ENCODE measurements around the gene TMEM175. TPM values are rescaled to one million over a fixed set of nuclear protein-coding genes. Genes with fewer than 3 reads are reported as not detected.
"Not testable (repeated sequence)": the region's sequence is repeated elsewhere in the genome, so short reads cannot be mapped to it uniquely, and the experiment has no call there.

Gene TMEM175
- total RNA-seq, 2 donors from 2014 or later = 15.3 to 16.4 TPM

DNA sequence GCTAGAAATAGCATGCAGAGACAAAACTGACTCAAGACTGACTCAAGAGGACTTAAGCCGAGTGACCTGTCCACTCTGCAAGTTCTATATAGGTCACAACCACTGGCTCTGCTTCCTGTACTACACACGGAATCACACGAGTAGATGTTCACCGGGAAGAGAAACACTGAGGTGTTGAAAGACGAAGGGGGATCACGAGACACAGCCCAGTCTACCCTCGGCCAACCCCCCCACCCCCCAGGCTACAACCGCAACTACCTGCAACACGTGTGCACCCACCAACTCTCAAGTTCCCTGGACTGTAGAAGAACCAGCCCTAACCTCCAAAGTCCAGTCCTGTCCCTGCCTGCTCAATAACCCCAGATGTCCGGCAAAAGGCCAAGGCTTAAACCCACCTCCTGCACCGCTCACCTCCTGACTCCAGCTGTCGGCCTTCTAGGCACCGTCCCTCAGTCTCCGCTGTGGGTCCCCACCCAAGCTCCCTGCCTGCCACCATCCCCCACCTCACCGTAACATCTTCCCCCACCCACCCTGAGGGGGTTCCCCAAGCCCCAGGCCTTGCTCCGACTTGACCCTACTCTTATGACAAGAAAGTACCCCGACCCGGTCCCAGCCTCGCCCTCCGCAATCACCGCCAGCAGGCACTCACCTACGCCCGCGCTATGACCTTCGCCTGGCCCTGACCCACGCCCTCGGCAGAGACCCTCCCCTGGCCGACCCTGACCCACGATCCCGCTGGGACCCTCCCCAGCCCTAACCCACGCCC lies 883 bp upstream of the TMEM175 start:
- peak; percentile 83 for DNase-seq (ENCODE audit: low spot score)
- intact Hi-C loops (cut with DNase I) = no loop called here

DNA sequence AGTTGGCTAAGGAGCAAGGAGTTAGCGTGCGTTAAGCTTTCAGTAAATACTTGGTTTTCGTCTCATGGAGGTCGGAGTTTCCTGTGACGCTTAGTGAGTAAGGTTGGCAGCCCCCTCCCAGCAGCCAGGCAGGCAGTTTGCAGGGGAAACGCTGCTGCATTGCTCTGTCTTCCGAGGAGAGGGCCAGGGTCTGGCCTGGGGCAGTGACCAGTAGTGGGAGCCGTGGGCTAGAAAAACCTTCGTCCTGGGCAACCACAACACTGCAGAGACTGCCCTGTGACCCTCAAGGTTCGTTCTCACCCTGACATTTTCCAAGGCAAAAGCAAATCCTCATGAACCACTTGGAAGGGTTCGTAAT lies 432 bp downstream of the TMEM175 start:
- intact Hi-C loops (cut with DNase I) = loop anchor here in 1 of 2 donors (1.0 kb wide), 1 partner anchor 26 kb away; no protein-coding TSS in a partner anchor

DNA sequence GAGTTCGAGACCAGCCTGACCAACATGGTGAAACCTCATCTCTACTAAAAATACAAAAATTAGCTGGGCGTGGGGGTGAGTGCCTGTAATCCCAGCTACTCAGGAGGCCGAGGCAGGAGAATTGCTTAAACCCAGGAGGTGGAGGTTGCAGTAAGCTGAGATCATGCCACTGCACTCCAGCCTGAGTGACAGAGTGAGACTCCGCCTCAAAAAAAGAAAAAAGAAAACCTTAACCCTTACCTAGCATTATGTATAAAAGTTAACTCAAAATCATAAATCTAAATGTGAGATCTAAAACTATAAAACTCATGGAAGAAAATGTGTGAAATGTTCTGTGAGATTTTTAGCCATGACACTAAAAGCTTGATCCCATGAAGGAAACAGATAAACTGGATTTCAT lies 7.2 kb downstream of the TMEM175 start:
- DNase-seq (ENCODE audit: low spot score); intact Hi-C loops (cut with DNase I): not testable (repeated sequence)

More for the DNA sequence above, 432 bp downstream of the TMEM175 start:
- peak; percentile 75 for DNase-seq (ENCODE audit: low spot score)

DNA sequence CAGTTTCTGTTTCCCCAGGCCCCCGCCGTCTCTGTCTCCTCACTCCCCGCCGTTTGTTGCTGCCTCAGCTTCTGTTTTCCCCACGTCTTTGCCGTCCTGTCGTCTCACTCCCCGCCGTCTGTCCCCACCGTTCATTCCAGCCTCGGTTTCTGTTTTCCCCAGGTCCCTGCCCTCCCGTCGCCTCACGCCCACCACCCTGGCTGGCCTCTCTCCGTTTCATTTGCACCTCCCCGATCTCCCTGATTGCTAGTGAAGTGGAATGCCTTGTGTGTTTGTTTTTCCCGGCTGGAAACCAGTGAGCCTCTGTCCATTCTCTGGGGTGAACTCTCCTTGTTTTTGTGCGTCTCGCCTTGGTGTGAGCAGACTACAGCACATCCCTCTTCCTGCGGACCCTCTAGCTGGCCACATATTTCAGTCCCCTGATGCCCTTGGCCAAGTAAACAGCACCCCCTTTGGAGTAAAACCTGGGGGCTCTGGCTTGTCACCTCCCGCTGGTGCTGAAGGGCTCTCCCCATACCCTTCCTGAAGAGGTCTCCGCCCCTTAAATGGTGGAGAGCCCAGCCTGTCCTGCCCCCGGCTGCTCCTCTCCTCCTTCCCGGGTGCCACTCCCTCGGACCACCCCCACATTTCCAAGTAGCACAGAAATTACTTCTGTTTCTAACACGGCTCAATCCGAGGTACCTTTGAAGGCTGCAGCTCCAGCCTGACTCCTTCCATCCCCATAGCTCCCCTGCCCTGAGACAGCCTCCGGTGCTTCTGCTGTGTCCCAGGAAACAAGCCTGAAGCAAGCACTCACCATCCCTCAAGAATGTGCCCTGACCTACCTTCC lies 13.2 kb downstream of the TMEM175 start:
- peak; percentile 57 for DNase-seq (ENCODE audit: low spot score)
- intact Hi-C loops (cut with DNase I) = no loop called here

DNA sequence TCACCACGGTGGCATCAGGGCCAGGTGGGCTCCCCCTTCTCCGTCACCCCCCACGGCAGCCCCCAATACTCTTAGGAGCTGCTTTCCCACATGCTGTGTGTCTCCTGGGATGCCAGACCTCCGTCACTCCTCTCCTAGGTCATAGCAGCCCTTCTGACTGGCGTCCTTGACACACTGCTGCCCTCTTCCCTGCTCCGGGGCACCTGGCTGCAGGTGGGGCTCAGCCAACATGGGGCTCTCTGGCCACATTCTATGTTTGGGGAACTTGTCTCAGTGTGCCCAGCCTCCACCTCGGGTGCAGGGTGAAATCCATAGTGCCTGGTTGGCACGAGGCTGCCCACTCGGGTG lies 13.8 kb downstream of the TMEM175 start:
- intact Hi-C loops (cut with DNase I) = no loop called here
- peak; percentile 30 for DNase-seq (ENCODE audit: low spot score)

DNA sequence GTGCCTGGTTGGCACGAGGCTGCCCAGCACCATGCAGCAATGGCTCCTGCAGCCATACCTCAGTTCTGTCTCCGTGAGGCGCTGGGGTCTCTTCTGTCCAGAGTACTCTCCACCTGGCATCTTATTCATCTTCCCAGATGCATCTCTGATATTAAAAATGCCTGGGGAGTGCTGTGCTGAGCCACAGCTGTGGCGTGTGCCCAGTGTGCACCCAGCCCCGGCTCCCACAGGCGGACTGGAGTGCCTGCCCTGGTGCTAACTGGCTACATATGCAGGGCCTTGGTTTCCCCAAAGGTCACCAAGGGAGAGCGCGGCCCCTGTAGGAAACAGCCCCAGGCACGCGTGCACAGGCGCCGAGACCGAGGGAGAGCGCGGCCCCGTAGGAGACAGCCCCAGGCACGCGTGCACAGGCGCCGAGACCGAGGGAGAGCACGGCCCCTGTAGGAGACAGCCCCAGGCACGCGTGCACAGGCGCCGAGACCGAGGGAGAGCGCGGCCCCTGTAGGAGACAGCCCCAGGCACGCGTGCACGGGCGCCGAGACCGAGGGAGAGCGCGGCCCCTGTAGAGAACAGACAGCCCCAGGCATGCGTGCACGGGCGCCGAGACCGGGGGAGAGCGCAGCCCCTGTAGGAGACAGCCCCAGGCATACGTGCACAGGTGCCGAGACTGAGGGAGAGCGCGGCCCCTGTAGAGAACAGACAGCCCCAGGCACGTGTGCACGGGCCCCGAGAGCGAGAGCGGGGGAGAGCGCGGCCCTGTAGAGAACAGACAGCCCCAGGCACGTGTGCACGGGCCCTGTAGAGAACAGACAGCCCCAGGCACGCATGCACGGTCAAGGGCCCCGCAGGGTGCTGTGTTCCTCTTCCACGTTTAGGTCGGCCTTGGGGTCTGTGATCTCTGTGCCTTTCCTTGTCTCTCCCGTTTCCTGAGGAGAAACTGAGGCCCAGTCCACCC lies 14.5 kb downstream of the TMEM175 start:
- DNase-seq (ENCODE audit: low spot score) = peak; percentile 55

DNA sequence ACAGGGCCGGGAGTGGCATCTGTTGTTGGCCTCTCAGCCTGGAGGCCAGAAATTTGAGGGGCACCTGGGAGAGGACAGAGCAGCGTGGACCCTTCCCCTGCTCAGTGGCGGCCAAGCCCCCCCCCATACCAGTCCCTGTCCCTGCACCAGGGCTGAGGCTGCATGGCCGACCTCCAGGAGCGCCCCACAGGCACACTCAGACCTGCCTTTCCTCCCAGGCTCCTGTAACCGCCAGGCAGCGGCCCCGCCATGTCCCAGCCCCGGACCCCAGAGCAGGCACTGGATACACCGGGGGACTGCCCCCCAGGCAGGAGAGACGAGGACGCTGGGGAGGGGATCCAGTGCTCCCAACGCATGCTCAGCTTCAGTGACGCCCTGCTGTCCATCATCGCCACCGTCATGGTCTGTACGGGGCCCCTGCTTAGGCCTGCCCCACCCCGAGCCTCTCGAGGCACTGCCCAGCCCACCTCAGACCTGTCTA lies 15.3 kb downstream of the TMEM175 start:
- no peak for DNase-seq (ENCODE audit: low spot score)

More for the DNA sequence above, 14.5 kb downstream of the TMEM175 start:
- intact Hi-C loops (cut with DNase I) = no loop called here

DNA sequence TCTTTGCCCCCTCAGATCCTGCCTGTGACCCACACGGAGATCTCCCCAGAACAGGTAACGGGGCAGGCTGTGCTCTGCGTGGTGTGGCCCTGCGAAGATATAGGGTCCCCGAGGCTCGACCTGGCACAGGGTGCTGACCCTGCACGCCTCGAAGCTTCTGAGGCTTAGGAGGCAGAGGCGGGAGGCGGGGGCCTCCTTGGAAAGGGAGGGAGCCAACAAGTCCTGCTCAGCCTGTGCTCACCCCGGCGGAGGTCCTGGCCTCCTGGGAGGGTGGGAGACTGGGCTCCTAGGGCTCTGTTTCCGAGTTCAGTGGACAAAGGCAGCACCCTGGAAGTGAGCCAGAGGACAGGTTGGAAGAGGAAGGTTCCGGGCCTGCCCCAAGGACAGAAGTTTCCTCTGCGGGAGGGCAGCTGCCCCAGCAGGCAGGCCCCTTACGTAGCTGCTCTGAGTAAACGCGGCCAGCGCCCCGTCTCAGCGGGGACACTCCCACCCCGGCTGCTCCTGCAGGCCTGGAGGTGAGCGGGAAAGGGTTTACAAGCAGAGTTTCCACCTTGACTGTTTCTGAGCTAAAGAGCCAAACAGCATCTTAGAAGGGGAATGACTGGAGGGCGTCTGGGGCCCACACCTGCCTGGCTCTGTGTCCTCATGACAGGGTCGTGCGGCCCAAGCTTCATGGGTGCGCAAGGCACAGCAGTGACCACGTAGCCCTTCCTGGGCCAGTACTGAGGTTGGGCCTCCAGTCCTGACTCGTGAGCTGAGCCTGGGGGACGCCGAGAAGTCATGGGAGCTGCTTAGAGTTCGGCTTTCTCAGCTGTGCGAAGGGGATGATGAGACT lies 16.1 kb downstream of the TMEM175 start:
- intact Hi-C loops (cut with DNase I) = no loop called here
- peak; percentile 58 for DNase-seq (ENCODE audit: low spot score)

More for the DNA sequence above, 15.3 kb downstream of the TMEM175 start:
- intact Hi-C loops (cut with DNase I) = no loop called here

DNA sequence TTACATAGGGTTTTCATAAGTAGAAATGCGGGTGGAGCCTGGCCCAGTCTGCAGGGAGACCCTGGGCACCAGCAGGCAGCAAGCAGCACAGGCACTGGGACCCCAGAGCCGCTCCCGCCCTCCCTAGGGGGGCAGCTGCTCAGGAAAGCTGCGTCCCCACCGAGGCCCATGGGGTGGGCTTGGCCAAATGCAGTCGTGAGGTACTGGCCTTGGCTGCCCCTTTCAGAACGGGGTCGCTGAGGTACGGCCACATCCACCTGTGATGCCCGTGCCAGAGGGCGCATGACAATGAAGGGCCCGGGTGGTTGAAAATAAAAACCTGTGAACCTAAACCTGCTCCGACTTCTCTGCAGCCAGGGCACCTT lies 16.7 kb downstream of the TMEM175 start:
- peak; percentile 76 for DNase-seq (ENCODE audit: low spot score)
- intact Hi-C loops (cut with DNase I) = no loop called here

DNA sequence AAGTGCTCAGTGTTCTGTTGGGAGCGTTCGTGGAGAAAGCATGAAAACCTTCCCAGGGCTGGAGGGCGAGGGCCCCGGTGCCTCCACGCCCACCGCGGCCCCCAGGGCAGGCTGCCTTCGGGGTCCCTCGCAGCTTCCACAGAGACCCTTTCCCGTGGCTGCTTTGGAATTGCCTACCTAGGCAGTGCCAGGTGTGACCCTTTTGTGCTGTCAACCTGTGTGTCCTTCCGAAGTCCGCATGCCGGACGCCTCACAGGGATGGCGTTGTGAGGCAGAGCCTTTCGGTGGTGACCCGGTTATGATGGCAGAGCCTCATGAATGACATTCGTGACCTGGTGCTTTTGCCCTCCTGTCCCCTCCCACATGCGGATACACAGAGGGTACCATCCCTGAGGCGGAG lies 17.4 kb downstream of the TMEM175 start:
- intact Hi-C loops (cut with DNase I) = no loop called here
- DNase-seq (ENCODE audit: low spot score) = peak; percentile 46

DNA sequence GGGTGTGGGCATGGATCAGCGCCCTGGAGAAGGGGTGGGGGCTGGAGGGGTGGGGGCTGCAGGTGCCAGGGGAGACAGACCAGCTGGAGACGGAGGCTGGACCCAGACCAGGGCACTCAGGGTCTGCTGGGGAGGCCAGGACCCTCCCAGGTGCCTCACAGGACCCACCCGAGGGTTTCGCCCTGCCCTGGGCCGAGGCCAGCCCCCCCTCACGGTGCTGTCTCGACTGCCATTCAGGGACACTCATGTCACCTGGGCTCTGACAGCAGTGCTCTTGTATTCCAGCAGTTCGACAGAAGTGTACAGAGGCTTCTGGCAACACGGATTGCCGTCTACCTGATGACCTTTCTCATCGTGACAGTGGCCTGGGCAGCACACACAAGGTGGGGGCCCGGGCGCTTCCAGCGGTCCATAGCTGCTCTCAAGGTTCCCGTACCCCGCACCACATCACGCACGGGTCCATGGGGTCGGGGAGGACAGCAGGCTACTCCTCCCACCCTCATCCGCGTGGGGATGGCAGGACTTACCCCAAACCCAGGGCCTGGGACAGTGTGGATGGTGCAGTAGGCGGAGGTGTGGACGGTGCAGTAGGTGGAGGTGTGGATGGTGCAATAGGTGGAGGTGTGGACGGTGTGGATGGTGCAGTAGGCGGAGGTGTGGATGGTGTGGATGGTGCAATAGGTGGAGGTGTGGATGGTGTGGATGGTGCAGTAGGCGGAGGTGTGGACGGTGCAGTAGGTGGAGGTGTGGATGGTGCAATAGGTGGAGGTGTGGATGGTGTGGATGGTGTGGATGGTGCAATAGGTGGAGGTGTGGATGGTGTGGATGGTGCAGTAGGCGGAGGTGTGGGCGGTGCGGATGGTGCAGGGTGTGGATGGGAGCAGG lies 18.1 kb downstream of the TMEM175 start:
- peak; percentile 73 for DNase-seq (ENCODE audit: low spot score)
- intact Hi-C loops (cut with DNase I) = no loop called here

DNA sequence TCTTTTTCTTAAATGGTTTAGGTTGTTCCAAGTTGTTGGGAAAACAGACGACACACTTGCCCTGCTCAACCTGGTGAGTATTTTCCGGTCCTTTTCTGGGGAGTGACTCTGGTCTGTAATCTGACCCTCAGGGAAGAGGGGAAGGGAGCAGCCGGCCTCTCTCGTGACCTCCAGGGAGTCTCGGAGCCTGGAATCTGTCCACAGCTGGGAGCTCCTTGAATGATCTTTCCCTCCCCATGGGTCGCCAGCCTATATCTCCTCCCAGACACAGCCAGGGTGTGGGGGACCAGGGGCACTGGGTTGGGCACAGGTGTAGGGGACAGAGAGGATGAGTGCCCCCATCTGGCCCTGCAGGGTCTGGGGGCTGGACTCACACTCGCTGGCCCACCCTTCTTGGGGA lies 18.9 kb downstream of the TMEM175 start:
- peak; percentile 68 for DNase-seq (ENCODE audit: low spot score)

DNA sequence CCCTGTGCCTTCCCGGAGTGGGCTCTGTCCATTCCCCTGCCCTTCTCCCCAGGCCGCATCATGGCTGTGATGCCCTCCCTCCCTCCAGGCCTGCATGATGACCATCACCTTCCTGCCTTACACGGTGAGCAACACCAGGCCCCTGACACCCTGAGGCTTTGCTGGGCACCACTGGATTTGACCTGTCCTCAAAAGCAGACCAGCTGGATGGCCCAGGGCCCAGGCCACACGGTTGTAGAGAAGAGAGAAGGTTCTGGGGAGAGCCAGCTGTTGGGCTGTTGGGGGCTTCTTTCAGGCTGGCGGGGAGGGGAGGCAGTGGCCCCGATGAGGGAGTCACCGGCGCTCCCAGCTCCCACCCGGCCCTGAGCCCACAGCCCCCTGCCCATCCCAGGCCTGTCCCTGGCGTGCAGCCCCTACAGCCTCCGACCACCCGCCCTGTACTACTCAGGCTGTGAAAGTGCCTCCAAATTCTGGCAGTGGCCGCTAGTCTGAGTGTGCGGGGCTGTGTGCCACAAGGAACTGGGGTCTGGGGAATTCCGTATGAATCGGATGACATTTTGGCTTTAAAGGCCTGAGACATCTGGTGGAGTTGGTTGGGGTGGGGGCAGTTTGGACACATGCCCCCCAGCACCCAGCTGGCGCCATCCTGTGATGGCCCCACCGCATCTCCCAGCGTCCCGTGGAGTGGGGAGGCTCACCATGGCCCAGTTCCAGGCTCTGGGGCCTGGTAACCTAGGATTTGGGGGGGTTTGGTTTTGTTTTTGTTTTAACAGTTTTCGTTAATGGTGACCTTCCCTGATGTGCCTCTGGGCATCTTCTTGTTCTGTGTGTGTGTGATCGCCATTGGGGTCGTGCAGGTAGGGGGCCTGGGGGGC lies 19.6 kb downstream of the TMEM175 start:
- intact Hi-C loops (cut with DNase I) = no loop called here
- DNase-seq (ENCODE audit: low spot score) = peak; percentile 73

More for the DNA sequence above, 18.9 kb downstream of the TMEM175 start:
- intact Hi-C loops (cut with DNase I) = no loop called here

DNA sequence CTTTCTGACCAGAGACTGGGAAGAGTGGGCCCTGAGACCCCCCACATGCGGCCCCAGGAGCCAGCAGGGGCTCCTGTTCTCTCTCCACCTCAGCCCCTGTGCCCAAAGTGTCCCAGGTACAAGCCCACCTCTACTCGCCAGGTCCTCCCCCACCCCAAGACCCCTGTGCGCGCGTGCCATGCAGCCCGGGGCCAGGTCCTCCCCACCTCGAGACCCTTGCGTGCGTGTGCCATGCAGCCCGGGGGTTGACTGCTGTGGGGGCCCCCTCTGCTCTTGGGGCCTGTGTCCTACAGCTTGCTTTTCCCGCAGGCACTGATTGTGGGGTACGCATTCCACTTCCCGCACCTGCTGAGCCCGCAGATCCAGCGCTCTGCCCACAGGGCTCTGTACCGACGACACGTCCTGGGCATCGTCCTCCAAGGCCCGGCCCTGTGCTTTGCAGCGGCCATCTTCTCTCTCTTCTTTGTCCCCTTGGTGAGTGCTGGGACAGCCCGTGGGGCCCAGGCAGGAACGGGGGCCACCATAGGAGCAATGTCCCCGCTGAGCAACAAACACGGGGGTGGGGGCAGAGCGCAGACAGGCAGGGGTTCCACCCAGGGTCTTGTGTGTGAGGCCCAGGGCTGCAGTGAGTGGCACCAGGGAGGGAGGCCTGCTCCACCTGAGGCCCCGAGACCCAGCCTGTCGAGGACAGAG lies 20.8 kb downstream of the TMEM175 start:
- intact Hi-C loops (cut with DNase I) = no loop called here
- DNase-seq (ENCODE audit: low spot score) = peak; percentile 67

DNA sequence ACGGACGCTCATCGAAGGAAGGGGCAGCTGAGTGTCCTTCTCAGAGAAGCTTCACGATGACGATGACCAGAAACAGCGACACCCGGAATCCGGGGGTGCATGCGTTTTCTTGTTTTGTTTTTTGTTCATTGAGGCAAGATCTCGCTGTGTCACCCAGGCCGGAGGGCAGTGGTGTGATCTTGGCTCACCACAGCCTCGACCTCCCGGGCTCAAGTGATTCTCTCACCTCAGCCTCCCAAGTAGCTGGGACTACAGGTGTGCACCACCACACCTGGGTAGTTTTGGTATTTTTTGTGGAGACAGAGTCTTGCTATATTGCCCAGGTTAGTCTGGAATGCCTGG lies 21.3 kb downstream of the TMEM175 start:
- DNase-seq (ENCODE audit: low spot score) = no peak
- intact Hi-C loops (cut with DNase I) = no loop called here
